H1 (cell line): Measurements from ENCODE around the gene NT5C3B. TPM values are rescaled to one million over a fixed set of nuclear protein-coding genes. Genes with fewer than 3 reads are reported as not detected.

Experiments
- CTBP2 ChIP-seq: IDR thresholded peaks from 2 replicates; pipeline ENCODE4 v1.7.0; 2011; ENCODE audit warnings: borderline replicate concordance, mild to moderate bottlenecking, moderate library complexity, mixed read lengths, low read length; ENCODE audit not compliant: insufficient read depth, insufficient read length
- KDM1A ChIP-seq: fragments of 200-600, 300-600 bp; sonication (generic); IDR thresholded peaks from 2 replicates; pipeline ENCODE4 v1.7.1; 2016; ENCODE audit warnings: mild to moderate bottlenecking, low read length, borderline replicate concordance
- KDM4A ChIP-seq: IDR thresholded peaks from one replicate; pipeline ENCODE4 v1.7.1; 2012; ENCODE audit warnings: low read depth, mild to moderate bottlenecking, moderate library complexity, low read length, inconsistent platforms; ENCODE audit not compliant: severe bottlenecking
- NRF1 ChIP-seq: IDR thresholded peaks from 2 replicates; pipeline ENCODE4 v1.6.1; 2011; ENCODE audit warnings: mild to moderate bottlenecking, low read depth, low read length, improper control_type of control experiment
- SIRT6 ChIP-seq: IDR thresholded peaks from one replicate; pipeline ENCODE4 v1.7.1; 2012; ENCODE audit warnings: low read length, inconsistent platforms
- SIX5 ChIP-seq: IDR thresholded peaks from 2 replicates; pipeline ENCODE4 v1.6.1; 2011; ENCODE audit warnings: mild to moderate bottlenecking, low read depth, low read length
- TAF7 ChIP-seq: optimal IDR thresholded peaks from 2 replicates; pipeline ENCODE3; 2011; ENCODE audit warnings: low read depth, mild to moderate bottlenecking, inconsistent platforms, low read length, moderate library complexity, borderline replicate concordance
- TBP ChIP-seq: IDR thresholded peaks from 2 replicates; pipeline ENCODE4 v1.6.1; 2011; ENCODE audit warnings: low read depth, low read length, improper control_type of control experiment
- polyA plus RNA-seq, 7 experiments: library from polyadenylated mRNA; depleted of rRNA in 3 of 7; stranded (reverse) in 5 of 7; unstranded in 2 of 7; fragments of >200 nt in 5 of 7; fragments of 200-250 nt in 2 of 7; gene quantifications; 1 replicate in 5 of 7; 2 replicates in 1 of 7; 4 replicates in 1 of 7; pipeline versions ENCODE4 v1.2.1 to v1.2.3, GENCODE V29; 2011 to 2013; ENCODE audit warnings: missing spikeins in 2 of 7, mixed read lengths in 2 of 7
- total RNA-seq: library from RNA; stranded (reverse); fragmentation: NEBNext Ultra II Directional; extraction: Animal tissue kit (Norgen Biotek cat#: 25700); gene quantifications from 2 replicates; pipeline ENCODE4 v1.2.1, GENCODE V29; 2021
- TF ChIP-seq, protein P1 (sequence below): fragments of 300-600 bp; sonication (generic); IDR thresholded peaks from 2 replicates; pipeline ENCODE4 v1.7.1; 2012; ENCODE audit warnings: low read length, moderate library complexity, mild to moderate bottlenecking, inconsistent platforms; ENCODE audit not compliant: insufficient replicate concordance
- TF ChIP-seq, protein P2 (sequence below): IDR thresholded peaks from 2 replicates; pipeline ENCODE4 v1.6.1; 2011; ENCODE audit warnings: low read depth, mild to moderate bottlenecking, low read length; ENCODE audit not compliant: insufficient read depth

NT5C3B gene
- total and polyA plus RNA-seq, 2 of the 8 experiments (the other 6 are each of a cell fraction or from before 2014, with no cell fraction given): 68.7 to 94.5 TPM

DNA sequence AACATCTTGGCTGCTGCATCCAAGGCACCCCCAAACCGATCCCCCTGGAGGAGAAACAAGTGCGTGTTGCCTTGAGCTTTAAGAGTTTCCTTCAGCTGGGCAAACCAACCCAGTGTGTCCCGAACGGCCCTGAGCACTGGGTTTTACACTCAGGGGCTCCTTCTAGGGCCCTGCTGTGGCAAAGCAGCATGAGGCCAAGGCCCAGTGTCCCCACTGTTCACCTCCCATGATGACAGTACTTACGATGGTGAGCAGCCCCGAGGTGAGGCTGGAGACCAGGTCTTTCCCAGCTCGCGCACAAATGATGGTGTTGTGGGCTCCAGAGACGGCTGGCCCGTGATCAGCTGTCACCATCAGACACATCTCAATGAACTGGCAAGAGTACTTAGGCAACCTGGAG, 35.8 kb upstream of the NT5C3B start (continued):
- TF ChIP-seq, protein P1, sequence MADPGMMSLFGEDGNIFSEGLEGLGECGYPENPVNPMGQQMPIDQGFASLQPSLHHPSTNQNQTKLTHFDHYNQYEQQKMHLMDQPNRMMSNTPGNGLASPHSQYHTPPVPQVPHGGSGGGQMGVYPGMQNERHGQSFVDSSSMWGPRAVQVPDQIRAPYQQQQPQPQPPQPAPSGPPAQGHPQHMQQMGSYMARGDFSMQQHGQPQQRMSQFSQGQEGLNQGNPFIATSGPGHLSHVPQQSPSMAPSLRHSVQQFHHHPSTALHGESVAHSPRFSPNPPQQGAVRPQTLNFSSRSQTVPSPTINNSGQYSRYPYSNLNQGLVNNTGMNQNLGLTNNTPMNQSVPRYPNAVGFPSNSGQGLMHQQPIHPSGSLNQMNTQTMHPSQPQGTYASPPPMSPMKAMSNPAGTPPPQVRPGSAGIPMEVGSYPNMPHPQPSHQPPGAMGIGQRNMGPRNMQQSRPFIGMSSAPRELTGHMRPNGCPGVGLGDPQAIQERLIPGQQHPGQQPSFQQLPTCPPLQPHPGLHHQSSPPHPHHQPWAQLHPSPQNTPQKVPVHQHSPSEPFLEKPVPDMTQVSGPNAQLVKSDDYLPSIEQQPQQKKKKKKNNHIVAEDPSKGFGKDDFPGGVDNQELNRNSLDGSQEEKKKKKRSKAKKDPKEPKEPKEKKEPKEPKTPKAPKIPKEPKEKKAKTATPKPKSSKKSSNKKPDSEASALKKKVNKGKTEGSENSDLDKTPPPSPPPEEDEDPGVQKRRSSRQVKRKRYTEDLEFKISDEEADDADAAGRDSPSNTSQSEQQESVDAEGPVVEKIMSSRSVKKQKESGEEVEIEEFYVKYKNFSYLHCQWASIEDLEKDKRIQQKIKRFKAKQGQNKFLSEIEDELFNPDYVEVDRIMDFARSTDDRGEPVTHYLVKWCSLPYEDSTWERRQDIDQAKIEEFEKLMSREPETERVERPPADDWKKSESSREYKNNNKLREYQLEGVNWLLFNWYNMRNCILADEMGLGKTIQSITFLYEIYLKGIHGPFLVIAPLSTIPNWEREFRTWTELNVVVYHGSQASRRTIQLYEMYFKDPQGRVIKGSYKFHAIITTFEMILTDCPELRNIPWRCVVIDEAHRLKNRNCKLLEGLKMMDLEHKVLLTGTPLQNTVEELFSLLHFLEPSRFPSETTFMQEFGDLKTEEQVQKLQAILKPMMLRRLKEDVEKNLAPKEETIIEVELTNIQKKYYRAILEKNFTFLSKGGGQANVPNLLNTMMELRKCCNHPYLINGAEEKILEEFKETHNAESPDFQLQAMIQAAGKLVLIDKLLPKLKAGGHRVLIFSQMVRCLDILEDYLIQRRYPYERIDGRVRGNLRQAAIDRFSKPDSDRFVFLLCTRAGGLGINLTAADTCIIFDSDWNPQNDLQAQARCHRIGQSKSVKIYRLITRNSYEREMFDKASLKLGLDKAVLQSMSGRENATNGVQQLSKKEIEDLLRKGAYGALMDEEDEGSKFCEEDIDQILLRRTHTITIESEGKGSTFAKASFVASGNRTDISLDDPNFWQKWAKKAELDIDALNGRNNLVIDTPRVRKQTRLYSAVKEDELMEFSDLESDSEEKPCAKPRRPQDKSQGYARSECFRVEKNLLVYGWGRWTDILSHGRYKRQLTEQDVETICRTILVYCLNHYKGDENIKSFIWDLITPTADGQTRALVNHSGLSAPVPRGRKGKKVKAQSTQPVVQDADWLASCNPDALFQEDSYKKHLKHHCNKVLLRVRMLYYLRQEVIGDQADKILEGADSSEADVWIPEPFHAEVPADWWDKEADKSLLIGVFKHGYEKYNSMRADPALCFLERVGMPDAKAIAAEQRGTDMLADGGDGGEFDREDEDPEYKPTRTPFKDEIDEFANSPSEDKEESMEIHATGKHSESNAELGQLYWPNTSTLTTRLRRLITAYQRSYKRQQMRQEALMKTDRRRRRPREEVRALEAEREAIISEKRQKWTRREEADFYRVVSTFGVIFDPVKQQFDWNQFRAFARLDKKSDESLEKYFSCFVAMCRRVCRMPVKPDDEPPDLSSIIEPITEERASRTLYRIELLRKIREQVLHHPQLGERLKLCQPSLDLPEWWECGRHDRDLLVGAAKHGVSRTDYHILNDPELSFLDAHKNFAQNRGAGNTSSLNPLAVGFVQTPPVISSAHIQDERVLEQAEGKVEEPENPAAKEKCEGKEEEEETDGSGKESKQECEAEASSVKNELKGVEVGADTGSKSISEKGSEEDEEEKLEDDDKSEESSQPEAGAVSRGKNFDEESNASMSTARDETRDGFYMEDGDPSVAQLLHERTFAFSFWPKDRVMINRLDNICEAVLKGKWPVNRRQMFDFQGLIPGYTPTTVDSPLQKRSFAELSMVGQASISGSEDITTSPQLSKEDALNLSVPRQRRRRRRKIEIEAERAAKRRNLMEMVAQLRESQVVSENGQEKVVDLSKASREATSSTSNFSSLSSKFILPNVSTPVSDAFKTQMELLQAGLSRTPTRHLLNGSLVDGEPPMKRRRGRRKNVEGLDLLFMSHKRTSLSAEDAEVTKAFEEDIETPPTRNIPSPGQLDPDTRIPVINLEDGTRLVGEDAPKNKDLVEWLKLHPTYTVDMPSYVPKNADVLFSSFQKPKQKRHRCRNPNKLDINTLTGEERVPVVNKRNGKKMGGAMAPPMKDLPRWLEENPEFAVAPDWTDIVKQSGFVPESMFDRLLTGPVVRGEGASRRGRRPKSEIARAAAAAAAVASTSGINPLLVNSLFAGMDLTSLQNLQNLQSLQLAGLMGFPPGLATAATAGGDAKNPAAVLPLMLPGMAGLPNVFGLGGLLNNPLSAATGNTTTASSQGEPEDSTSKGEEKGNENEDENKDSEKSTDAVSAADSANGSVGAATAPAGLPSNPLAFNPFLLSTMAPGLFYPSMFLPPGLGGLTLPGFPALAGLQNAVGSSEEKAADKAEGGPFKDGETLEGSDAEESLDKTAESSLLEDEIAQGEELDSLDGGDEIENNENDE: no peak
- TF ChIP-seq CTBP2 (no peak), KDM1A (no peak), SIX5 (no peak), TAF7 (no peak), KDM4A (no peak), SIRT6 (no peak), NRF1 (no peak), TBP (no peak)
- TF ChIP-seq, protein P2, sequence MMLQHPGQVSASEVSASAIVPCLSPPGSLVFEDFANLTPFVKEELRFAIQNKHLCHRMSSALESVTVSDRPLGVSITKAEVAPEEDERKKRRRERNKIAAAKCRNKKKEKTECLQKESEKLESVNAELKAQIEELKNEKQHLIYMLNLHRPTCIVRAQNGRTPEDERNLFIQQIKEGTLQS: no peak
